NCI-H2081 treated with DMSO at 0.1 percent for 48 hours (cell line): ENCODE data around the gene APOL2.
"Not testable (repeated sequence)": the region's sequence is repeated elsewhere in the genome, so short reads cannot be mapped to it uniquely, and the experiment has no call there.

Source experiments
- DNase-seq: peaks from one replicate; lab custom pipeline; 2025; lab: John Stamatoyannopoulos, UW

The APOL2 gene

DNA sequence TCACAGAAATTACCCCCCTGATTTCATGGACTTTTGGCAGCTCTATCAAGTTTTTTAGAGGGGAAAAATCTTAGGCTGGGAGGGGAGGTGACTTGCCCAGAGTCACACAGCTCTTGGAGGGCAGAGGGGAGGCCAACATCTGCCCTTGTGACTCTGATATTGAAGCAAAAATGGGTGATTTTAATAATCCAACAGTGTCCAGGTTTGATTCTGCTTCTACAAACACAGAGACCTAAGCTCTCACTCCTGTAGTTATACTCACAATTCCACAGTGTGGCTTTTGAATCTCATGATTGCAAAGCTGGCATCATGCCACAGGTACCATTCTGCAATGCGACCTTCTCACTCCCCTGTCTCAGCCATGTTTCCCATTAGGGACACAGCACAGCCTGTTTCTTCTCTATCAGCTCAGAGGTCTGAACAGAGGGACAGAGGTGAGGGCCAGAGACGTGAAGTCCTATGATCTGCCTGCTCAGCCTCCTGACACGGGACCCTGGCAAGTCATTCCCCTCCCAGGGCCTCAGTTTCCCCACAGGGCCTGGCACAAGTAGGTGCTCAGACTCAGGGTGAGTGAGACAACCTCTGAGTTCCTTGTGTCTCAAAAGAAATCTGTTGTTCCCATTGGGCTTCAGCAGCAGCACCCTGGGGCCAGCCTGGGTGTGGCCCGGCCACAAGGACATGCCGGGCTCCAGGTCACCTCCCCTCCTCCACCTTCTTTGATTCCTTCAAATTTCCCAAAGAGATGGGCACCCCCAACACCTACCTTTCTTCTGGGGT lies 766 bp downstream of the APOL2 start:
- DNase-seq: no peak

DNA sequence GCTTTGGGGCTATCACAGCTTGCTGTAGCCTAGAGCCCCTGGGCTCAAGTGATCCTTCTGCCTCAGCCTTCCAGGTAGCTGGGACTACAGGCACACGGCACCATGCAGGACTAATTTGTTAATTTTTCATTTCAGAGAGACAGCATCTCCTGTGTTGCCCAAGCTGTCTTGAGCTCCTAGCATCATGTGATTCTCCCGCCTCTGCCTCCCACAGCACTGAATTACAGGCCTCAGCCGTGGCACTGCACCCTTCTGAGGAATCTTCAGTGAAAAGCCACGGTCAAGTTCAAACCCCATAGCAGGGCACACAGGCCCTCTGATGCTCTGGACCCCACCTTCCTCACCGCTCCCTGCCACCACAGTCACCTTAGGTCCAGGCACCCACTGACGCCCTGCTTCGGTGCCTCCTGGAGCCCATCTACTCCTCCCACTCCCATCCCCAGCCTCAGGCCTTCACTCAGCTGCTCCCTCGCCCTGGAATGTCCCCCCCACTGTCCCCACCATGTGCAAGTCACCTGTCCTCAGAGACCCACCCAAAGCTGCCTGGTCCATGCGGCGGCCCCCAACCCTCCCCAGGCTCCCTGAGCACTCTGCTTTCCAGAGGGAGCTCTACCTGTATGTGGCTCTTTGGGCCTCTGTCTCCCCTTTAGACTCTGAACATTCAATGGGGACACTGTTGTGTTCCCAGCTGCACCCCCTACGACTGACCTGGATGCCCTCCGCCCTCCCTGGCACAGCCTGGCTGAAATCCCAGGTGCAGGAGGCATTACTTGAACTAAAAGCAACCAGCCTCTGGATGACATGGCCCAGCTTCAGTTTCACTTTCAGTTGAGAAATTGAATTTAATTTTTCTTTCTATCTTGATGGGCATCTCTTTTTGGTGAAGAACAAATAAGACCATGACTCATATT lies 1.6 kb downstream of the APOL2 start:
- no peak for DNase-seq

DNA sequence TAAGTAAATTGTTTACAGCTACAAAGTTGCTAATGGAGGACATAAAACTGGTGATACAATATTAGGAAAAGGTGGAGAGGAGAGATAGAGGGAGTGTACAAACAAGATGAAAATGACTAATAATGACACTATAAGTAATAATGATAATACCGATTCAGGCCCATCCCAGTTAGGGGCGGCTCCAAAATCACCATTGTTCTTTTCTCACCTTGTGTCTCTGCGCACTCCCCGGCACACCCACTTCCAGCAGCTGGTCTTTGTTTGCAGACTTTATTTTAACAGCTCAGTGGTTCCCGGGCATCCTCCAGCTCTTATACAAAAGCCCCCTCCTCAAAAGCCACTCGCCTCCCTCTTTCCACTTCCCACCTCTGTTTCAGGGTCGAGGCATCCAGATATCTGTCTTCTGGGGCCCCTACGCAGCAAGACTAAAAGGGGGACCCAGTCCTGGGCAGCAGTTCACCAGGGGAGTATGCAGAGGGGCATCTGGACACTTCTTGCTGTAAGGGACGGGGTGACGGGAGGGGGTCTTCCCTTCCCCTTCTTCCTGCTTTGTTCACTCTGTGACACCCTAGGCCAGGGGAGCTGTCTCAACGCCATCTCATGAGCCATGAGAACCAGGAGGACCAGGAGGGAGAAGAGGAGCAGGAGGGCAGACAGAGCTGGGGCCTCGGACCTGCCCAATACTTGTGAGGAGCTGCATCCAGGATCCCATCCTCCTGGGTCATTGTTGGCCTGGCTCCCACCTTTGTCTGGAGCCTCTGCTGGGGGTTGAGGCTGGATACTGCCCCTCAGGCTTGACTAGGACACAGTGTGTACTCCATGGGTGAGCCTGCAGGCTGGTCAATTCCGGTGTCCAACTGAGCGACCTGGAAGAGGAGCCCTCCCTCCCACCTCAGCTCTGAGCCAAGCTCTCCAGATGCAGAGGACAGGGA lies 2.7 kb downstream of the APOL2 start:
- DNase-seq: no peak

DNA sequence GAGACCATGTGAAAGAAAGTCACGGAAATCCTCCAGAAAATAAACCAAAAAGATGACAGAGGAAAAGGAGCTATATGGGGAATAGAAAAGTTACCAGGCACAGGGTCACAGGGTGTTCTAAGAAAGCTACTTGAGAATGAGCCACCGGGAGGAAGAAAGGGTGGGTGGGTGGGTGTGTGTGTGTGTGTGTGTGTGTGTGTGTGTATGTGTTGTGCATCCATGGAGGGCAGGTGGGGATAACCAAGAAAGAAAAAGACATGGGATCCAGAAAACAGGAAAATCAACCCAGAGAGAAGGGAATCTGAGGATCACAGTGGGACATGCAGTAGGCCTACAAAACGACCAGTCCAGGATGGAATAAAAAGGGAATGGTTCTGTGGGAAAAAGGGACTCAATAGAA lies 3.7 kb downstream of the APOL2 start:
- no peak for DNase-seq

DNA sequence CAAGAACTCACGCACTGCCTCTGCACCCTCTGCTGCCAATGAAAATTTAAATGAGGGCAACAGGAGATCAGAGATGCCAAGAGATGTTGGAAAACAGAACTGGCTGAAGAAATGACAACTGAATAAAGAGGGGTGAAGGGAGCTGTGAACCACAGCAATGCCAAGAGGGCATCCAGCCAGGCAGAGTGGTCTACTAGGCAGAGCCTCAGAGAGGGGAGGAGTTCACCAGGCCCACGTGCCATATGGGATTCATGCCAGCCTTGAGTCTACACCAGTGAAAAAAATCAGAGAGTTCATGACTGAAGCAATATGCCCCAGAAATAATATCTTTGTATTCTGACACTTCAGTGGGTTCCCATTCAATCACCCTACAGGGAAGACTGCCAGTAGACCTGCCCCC lies 4.4 kb downstream of the APOL2 start:
- no peak for DNase-seq

DNA sequence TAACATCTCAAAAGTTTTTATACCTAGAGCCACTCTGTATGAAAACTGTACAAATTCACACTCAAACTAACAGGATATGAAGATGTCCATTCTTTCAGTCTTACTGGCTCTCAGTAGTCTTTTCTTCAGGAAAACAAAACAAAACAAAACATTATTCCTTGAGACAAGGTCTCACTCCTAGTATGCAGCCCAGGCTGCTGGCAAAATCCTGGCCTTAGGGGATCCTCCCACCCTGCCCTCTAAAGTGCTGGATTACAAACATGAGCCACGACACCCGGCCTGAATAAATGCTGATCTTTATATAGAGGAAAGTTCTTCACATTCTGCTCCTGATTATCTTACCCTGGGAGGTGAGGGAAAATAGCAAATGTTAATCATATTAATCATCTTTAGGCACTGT lies 5.1 kb downstream of the APOL2 start:
- no peak for DNase-seq

DNA sequence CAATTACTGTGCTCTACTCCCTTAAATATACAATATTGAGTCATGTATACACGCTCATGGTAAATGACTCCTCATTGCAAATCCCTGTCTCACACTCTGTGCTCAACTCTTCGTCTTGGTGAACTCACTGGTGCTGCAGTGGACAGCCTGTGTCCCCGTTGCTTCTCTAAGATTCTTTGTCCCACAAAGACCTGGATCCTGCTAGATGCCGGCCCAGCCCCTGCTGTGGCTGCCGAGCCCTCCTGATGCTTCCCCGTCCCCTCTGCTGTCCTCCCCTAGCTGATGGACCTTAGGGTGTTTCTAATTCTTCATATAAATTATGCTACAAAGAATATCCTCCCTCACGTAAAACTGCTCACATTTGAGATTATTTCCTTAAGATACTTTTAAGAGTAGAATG lies 5.5 kb downstream of the APOL2 start:
- no peak for DNase-seq

DNA sequence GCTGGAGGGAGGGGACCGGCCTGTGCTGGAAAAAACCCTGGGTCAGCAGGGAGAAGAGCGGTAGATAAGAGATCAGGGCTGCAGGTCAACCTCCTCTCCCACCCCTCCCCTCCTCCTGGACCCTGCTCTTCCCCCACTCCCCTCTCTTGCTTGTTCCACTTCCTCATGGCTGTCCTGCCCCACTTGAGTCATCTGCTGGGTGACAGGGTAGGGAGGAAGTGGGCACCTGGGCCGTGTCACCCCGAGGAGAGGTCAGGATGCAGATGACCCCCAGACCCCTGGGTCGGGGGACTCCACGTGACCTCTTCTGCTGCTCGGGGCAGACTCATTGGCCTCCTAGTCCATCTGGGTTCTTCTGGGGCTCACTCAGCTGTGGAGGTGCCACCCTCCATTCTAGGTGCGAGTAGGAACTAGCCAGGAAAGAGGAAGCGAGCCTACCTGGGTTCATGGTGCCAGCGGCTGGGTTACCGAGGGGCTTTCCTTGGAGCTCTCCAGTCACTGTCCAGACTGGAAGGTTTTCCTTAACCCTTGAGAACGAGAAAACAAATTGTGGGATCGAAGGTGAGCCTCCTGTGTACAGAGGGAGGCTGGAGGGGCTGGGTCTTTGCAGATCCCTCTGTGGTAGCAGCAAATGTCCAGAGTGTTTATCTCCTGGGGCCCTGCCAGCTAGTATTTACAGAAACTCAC lies 6.5 kb downstream of the APOL2 start:
- no peak for DNase-seq

DNA sequence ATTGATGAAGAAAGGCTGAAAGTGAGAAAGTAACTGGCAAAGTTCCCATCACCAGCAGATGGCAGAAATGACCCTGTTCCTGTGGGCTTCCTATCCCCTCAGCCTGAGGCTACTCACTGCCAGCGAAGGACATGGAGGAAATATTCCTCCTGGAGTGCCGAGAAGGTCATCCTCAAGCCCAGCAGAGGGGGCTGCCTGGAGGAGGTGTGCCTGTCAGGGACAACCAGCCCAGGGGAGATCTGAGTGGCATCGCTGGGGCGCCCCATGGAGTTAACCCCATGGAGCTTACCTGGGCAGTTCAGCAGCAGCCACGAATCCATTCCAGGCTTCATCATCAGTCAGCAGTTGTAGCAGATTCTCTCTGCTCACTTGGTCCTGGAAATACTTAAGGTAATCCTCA lies 8.3 kb downstream of the APOL2 start:
- DNase-seq: not testable (repeated sequence)

DNA sequence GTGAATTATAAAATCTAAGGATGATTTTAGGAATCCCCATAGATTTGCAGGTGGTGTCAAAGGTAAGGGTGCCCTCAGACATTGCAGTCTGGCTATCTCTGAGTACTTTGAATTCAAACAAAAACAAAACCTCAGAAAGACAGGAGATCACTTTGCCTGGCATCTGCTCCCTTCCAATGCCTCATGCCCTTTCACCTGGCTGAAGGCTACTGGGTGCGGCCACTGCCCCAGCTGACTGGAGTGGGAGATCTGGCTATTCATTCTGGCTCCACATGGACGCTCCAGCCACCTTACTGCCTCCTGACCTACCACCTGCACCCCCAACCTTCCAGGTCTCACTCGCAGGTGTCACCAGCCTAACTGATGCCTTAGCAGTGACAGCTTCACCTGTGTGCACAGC lies 9.7 kb downstream of the APOL2 start:
- DNase-seq: not testable (repeated sequence)

DNA sequence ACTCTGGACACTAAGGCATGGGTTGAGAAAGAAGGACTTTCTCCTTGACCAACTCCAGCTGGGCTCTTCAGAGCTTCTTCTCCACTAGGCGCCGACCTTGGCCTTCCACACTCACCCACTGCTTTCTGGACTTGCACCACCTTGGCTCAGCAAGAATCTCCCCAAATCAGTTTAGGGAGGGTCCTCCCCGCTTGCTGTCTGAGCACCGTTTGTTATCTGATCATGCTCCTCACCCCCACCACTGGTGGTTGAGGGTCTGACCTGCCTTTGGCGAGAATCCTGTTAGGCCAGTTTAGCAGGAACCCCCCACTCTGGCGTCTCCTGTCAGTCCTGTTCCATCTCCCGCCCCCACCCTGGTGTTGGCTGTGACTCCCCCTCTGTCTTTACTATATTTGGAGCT lies 10.4 kb downstream of the APOL2 start:
- DNase-seq: no peak

DNA sequence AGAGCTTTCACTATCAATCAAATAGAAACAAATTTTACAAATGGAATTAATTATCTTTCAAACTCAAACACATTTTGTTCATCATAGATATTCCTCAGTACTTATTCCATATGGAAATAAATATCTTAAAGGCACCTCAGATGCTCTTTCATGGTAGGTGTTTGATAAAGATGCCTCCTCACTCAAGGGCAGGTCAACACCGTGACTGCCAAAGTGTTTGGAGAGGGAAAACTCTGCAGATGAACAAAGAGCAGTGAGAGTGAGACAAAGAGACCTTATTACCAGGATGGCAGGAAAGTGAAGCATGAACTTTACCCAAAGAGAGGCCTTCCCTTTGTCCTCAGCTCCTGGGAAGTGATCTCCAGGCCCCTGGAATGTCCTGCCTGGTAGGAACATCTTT lies 11.0 kb downstream of the APOL2 start:
- DNase-seq: not testable (repeated sequence)

DNA sequence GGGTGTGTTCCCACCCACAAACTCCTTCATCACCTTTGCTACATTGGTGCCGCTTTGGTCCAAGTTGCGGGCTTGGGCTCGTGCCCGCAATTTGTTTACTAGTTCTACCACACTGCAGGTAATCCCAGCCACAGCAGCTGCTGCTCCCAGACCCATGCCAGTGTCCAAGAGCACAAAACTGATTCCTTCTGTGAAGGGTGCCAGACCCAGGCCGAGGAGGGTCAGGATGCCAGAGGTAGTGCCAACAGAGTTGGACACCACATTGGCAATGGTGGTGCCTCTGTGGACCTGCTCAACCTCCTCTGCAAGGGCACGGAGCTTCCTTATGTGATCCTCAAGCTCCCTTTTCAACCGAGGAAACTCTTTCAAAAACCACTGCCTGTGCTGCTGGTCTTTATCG lies 11.5 kb downstream of the APOL2 start:
- no peak for DNase-seq

DNA sequence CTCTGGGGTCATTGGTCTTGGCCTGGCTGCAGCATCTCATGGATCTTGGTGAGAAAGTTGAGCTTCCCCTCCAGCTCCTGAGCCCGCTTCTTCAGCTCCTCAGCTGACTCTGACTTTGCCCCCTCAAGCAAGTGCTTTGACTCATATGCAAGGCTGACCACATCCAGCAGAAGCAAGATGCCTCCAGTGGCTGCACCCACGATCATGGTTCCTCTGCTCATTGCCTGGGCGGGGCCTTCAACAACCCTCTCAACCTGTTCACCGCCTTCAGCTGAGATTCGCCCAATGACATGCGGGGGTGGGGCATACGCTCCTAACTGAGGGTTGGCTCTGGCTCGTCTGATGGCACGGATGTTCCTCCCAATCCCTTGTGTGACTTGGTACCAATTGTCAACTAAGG lies 11.9 kb downstream of the APOL2 start:
- DNase-seq: no peak

DNA sequence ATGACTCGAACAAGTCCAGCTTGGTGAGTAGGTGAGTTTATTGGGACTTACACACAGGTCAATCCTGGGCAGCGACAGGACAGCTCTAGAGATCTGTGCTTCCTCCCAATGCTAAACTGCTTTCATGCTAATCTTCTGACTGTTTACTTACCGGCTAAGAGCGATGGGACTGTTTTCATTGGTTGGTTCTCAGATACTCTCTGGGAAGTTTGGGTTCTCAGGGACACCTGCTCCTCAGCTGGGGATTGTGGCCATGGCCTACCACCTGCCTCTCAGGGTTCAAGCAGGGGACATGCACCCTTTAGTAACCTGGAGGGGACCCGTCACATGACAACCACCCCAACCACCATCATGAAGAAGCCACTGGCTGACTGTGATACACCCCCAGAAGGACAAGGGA lies 13.1 kb downstream of the APOL2 start:
- DNase-seq: no peak

DNA sequence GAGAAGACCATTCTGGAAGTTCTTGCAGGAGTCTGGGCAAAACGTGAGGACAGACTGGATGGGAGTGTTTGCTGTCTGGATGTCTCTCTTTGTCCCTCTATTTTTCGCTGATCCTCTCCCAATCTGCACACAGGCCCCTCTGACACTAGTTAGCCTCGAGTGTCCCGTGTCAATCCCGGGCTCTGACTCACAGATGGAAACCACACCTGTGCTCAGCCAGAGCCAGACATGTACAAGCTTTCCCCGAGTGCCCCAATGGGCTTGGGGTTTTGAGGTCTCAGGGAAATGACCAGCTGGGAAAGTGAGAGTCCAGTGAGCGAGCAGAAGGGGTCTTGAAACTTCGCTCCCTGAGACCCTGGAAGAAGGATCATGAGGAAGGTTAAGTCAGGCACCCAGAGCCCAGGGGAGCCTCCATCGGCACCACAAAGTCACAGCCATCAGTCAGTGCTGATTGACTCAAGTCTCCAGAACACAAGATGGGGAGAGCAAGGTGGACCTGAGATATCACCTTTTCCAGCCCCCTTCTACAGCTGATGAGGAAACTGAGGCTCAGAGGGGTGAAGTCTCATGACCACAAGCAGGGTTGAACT lies 13.9 kb downstream of the APOL2 start:
- DNase-seq: no peak

DNA sequence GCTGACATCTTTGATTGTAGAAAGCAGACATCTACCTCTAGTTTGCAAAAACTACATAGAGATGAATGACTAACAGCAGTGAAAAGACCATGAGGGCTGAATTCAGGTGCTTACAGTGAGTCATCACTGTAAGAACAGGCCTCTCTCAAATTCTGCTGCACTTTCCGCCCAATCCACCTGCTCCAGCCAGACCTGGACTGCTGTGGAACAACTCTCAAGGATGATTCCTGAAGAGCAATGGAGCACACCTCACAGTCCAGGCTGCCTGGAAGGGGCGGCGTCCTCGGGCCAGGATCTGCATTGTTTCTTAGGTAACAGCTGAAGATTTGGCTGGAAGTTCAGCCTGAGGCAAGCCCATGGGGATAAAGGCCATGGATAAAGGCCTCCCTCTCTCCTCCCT lies 15.1 kb downstream of the APOL2 start:
- no peak for DNase-seq

DNA sequence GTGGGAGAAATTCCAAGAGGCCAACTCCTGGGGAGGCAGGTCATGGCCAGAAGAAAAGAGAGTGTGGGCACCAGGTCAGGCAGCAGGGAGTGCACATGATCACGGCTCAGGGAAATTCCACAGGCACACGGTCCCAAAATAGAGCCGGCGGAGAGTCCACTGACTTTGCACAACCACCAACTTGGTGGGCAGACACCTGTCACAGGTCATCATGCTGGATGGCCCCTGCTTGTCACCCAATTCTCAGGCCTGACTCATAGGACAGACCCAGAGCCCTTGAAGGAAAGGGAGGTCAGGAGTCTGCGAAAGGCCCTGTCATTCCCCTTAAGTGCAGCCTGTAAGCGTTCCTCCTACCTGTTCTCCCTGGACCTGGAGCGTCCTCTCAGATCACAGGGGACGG lies 15.8 kb downstream of the APOL2 start:
- DNase-seq: no peak

DNA sequence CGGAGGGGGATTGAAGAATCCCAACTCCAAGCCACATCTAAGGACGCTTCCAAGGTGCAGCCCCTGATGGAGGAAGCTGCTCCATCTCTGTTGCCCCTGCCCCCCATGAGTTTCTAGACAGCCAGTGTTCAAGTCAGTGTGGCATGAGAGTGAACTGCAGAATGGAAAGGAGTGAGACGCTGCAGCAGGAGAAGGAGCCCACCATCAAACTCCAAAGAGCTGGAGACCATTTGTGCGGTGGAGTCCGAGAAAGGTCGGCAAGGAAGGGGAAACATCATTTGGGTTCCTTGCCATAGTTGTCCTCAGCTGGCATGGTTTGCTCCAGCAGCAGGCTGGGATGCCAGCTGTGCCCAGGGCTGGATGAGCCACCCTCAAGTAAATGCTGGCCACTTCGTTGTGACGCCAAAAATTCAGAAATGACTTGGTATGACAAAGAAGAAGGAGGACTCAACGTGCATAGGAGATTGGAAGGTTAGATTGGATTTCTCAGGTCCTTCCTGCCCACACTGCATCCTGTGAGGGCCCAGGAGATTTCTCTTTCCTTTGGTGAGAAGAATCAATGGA lies 16.4 kb downstream of the APOL2 start:
- DNase-seq: no peak

DNA sequence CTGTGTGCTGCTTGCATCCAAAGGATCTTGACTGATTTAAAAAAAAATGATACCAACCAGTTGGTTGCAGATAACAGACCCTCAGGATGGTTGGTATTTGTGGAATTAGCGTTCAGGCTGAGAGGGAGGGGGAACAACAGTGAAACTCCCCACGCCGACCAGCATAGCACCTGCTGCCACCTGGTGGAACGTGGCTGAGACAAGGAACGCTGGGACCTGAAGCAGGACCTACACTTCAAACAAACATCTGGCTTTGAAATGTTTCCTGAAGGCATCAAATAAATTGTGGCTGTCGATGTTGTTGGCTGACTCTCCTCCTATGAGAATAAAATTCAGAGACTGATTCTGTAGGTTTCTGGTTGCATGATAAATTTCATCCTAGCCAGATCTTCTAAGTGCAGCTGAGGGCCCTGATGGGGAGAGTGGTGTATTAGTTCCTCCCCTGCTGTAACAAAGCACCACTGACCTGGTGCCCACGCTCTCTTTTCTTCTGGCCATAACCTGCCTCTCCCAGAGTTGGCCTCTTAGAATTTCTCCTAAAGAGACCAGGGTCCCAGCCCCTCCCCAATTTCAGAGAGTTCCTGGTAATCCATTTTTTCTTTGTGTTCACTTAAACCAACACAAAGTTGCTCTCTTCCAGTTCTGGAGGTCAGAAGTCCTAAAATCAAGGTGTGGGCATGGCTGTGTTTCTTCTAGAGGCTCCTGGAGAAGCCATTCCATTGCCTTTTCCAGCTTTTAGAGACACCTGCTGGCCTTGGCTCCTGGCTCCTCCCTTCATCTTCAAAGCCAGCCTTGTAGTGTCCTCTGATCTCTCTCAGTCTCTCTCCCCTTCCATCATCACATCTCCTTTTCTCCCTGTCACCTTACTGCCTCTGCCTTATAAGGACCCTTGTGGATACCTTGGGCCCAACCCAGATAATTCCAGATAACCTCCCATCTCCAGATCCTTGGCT lies 17.3 kb downstream of the APOL2 start:
- no peak for DNase-seq
